Ascending aorta (tissue), 2 donors: ENCODE measurements around the gene NUDT5. TPM values are rescaled to one million over a fixed set of nuclear protein-coding genes. Genes with fewer than 3 reads are reported as not detected.

Experiments used
- DNase-seq, 2 donors: peaks; one replicate each; pipeline ENCODE4 v3.0.0-alpha.2; 2019; ENCODE audit warnings: low spot score in 2 of 2
- H3K27ac ChIP-seq, 2 donors: fragments of 200-600 bp; sonication (generic); one replicate each; pipeline ENCODE4 v1.5.1; 2016 to 2017; ENCODE audit warnings: mild to moderate bottlenecking in 1 of 2
- H3K27me3 ChIP-seq: fragments of 200-600 bp; sonication (generic); one replicate; pipeline ENCODE4 v1.5.1; 2017
- H3K36me3 ChIP-seq, 2 donors: fragments of 200-600 bp; sonication (generic); one replicate each; pipeline ENCODE4 v1.5.1; 2016
- H3K4me1 ChIP-seq, 2 donors: fragments of 200-600 bp; sonication (generic); one replicate each; pipeline ENCODE4 v1.5.1; 2016 to 2017; ENCODE audit warnings: mild to moderate bottlenecking in 1 of 2
- H3K4me3 ChIP-seq, 2 donors: fragments of 200-600 bp; sonication (generic); one replicate each; pipeline ENCODE4 v1.5.1; 2016 to 2017; ENCODE audit warnings: mild to moderate bottlenecking in 1 of 2
- H3K9me3 ChIP-seq, 2 donors: fragments of 200-600 bp; sonication (generic); one replicate each; pipeline ENCODE4 v1.5.1; 2016
- CTCF ChIP-seq, 3 experiments: fragments of 200-600 bp in 2 of 3; fragments of 450-650 bp in 1 of 3; sonication (generic) in 2 of 3; IDR thresholded peaks; one replicate each; pipeline ENCODE4 v1.5.1; 2016 to 2019; ENCODE audit warnings: antibody characterized with exemption in 3 of 3, mild to moderate bottlenecking in 1 of 3, moderate library complexity in 1 of 3
- intact Hi-C: fragments of 100-400 bp; cut with DNase I; formaldehyde crosslinking; loops from one replicate; pipeline ENCODE4 v1.15.1; 2023
- total RNA-seq: library from RNA; depleted of rRNA; stranded (reverse); fragments of >200 nt; gene quantifications from one replicate; pipeline ENCODE4 v1.1.0, GENCODE V29; 2016

Gene NUDT5
- total RNA-seq, 1 donor from 2014 or later, result 10.2 TPM

- intact Hi-C loops, result loop anchor here (1.0 to 2.0 kb wide), 3 partner anchors 61 to 87 kb away; partner anchors contain the start of genes DHTKD1, NUDT5 and UPF2
- Histone ChIP-seq H3K36me3 (peaks cover 0 to 9% of the 10 kb centered on the region in 2 donors), H3K9me3 (no peaks in the 10 kb centered on the region), H3K27me3 (no peaks in the 10 kb centered on the region), H3K4me3 (peak within 1 kb of the TSS; percentile 67 to 97), H3K4me1 (peaks cover 0 to 2% of the 10 kb centered on the region in 2 donors), H3K27ac (peak within 1 kb of the TSS; percentile 78 to 84)
- no peak for TF ChIP-seq CTCF (IDR thresholded peaks at IDR 0.05)
- DNase-seq, result peak; percentile 71 to 96
Observed at GRCh38 chr10:12129222-12130111, 66.2 kb downstream of the NUDT5 start, which contains the start of gene SEC61A2. SEC61A2 (plus strand) TSS chr10:12129677; CDS start chr10:12129788, 111 bp downstream.

GRCh38 chr10:12121673-12122072, 74.0 kb downstream of the NUDT5 start:
- TF ChIP-seq CTCF (IDR thresholded peaks at IDR 0.05), result no peak
- intact Hi-C loops, result no loop called here
- H3K36me3 ChIP-seq, result peaks cover 30 to 38% of the 10 kb centered on the region in 2 donors

More at GRCh38 chr10:12121673-12122072, 74.0 kb downstream of the NUDT5 start:
- H3K4me3 ChIP-seq, result no peak overlapping the region
- H3K9me3 ChIP-seq, result no peaks in the 10 kb centered on the region
- DNase-seq, result no peak
- H3K27ac ChIP-seq, result no peak overlapping the region
- no peaks in the 10 kb centered on the region for H3K4me1 ChIP-seq
- H3K27me3 ChIP-seq, result no peaks in the 10 kb centered on the region

Other genes starting within 250 kb of the NUDT5 start
- 7.9 TPM for gene UPF2, start 153.1 kb downstream of the NUDT5 start, total RNA-seq
- 12.6 TPM for gene DHTKD1, start 126.9 kb downstream of the NUDT5 start, total RNA-seq
- gene SEC61A2, start 66.2 kb downstream of the NUDT5 start, total RNA-seq, result 1.9 TPM
- gene CDC123, start 297 bp upstream of the NUDT5 start, total RNA-seq, result 33.2 TPM
- 4.2 TPM for gene CAMK1D, start 153.7 kb upstream of the NUDT5 start, total RNA-seq